Measurements from ENCODE around the gene MRPL40.
A peak's percentile ranks its signal among the peaks of the same experiment; 100 is the strongest.

Gene MRPL40

DNA sequence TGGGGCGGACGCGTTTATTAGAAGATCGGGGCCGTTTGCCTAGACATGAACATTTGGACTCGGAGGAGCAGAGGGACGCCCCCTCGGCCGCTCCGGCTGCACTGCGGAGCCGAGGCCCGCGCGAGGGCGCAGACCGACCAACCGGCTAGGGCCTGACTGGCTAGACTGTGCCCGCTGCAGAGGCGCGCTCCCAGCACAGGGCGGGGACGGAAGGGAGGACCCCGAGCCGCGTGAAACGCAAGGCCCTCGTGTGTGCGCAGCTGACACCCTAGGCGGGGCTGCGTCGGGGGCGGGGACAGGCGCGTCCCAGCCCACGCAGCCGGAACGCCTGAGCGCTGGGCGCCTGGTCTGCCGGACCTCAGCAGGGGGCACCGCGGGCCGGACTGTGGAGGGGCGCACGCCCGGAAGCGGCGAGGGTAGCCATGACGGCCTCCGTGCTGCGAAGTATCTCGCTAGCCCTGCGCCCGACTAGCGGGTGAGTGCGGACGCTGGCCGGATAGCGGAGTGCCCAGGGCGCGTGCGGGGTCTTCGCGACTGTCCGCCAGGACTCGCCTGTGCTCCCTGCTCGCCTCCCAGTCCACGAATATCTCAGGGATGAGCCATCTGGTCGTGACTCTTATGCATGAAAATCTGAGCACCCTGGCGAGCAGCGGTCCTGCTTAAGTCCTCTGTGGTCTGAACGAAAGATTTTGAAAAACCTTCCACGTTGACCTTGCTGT is at the start of gene MRPL40:
TSS of gene MRPL40 (plus strand) at position 413 of the 719 bp plus-strand sequence. CDS start at position 423, 10 bp downstream.
- DNase-seq, result peak; percentile 95

DNA sequence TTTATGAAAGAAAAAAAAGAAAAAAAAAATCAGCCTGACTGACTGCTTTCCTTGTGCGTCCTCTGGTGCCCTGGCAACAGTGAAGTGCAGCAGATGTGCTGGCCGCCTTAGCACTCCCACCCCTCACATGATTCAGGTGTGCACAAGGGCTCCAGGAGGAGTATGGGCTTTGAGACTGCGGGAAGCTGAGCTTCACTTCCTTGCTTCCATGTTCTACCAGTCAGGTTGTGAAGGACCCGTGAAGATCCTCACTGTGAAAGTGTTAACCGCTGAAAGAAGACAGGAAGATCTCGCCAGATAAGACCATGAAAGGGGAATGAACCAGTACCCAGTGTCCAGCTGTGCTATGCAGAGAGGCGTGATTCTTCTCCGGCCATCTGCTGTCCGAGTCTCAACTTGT is 49.1 kb upstream of the MRPL40 start:
- DNase-seq, result no peak

DNA sequence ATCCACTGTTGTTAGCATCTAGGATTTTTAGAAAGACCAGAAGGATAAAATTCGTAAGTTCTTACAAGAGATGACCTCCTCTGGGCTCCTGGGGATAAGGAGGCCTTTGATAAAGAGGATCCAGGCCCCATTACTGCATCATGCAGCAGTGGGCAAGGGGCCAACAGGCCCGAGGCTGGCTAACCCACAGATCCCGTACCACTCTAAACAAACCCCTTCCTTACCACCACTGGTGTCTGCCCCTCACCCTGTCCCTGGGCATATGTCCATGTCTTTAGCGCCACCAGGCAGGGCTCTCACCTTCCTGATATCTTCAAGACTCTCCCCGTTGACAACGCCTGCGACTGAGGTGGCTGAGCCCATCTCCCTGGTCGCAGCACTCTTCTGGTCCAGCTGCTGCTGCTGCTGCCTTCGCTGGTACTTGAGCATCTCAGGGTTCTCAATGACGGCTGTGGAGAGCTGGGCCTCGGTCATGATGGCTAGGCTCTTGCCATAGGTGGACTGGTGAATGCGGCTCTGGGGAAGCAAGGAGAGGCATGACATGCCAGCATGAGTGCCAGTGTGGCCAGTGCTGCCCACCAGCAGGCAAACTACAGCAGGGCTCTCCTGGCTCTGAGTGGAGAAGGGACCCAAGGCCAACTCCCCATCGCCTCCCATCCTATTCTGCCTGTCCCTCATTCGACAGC is 47.0 kb upstream of the MRPL40 start:
- DNase-seq, result no peak

DNA sequence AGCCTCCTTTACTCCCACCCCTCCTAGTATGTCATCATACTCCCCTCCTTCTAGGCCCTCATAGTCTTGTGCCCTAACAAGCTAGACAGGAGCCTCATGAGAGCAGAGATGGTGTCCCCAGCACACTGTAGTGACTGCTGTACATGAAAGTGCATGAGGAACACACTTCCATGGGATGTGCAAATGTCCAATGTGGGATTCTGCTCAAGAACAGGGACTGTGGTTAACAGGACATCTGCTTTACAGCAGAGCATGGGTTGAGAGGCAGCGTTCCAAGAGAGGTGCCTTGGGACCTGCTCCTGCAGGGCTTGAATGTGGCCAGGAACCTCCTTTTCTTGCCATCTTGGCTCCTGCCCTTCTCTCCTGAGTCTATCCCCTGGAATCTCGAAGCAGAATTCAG is 46.1 kb upstream of the MRPL40 start:
- DNase-seq, result no peak

DNA sequence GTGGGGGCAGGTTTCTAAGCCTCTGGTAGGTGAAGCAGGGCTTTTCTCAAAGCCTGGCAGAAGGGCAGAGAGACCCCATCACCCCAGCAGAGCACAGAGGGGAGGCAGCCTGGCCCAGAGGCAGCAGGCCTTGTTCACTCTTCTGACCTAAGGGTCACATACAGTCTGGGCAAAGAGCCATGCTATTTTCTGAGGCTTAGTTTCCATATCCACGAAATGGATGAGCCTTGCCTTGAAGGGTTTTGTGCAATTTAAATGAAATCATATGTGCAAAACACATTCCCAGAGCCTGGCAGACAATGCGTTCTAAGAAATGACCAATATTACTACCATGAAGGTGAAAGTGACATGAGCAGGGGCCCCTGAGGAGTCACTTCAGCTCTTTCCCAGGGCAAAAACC is 45.3 kb upstream of the MRPL40 start:
- no peak for DNase-seq

DNA sequence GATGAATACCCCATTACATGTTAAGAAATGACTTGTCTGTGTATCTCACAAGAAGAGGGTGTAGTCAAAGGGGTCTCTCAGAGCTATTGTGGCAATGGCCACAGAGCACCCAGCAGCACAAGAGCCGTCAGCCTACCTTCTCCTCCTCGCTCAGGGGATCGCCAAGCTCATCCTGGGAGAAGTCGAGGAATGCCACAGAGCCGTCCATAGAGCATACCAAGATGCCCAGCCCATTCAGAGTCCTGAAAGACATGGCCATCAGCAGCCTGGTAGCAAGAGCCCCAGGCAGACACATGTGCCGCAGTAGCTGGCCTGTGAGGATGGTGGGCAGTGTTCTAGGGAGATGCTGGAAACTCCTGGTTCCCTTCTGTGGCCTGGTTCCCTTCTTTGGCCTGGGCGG is 44.8 kb upstream of the MRPL40 start:
- no peak for DNase-seq

DNA sequence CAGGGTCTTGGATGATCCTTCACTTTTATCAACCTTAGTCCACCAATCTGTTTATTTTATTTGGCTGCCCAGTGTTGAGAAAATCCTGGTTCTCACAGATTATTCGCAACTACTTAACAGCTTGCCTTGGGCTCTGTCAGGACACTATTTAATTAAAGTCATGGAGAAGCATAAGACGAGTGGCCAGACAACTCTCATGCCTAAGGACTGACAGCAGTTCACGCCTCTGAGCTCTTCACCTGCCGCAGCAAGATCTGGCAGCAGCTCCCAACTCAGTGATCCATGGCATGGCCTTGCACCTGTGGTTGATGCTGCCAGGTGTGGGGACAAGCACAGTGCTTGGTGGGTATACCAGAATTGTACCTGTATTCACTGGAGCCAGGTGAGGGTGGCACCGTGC is 38.6 kb upstream of the MRPL40 start:
- DNase-seq, result no peak

DNA sequence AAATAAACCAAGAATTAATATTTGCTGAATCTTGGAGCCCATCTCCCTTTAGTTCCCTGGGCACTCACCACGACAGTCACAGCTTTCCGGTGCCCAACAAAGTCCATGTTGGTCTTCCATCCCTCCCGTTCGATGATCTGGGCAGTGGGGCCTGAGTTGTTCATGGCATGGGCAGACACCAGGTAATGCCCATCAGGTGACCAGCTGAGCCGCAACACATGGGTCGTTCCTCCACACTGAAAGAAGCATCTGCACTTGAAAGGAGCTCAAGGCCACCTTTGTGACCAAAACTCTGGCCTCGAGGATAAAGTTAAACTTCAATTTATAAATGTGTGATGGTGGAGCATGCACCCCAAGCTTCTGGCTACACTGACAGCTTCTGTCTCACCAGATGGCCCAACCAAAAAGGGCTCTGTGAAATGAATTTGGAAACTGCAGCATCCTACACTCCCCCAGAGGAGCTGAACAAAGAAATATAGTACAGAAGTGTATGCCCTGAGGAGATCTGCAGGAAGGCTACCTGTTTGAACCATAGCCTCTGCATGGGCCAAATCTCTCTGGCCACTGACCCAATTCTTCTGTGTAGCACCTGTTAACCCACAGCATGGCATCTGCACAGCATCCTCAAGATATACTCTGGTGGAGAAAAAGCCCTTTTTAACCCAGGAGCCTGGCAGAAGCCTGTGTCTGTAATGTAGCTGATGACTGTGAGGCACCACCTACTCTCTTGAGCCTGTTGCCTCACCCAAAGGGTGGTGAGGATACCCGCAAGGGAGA is 37.9 kb upstream of the MRPL40 start:
- DNase-seq, result no peak

DNA sequence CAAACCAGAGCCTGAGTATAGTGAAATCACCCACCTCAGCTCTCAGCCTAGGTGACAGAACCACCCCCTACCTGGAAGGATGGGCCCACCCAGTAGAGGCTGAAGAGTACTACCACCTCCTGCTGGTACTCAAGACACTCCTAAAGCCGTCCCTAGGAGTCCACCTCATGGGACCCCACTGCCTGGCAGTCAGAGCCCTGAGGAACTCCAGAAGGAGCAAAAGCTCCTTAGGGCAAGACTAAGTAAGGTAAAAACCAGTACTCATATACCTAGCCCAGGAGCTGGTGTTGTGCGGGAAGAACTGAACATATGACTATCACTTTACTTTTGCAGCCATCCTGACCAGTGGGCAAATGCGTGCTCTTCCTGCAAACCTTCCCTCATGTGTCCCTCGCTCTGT is 37.1 kb upstream of the MRPL40 start:
- DNase-seq, result no peak

DNA sequence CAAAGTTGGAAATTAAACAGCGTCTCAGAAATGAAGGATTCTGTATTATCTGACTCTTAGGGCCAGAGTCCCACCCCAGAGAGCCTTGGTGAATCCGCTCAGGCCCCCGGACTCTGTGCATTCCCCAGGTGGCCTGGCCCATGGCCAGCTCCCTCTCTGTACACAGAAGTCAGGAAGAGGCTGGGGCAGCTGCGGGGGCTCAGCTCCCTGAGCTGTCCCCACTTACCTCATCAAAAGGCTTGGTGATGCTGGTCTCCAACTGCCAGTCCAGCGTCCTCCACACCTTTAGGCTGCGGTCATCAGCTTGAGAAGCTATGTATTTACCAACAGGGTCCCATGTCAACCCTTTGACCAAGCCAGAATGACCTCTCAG is 35.8 kb upstream of the MRPL40 start:
- no peak for DNase-seq

DNA sequence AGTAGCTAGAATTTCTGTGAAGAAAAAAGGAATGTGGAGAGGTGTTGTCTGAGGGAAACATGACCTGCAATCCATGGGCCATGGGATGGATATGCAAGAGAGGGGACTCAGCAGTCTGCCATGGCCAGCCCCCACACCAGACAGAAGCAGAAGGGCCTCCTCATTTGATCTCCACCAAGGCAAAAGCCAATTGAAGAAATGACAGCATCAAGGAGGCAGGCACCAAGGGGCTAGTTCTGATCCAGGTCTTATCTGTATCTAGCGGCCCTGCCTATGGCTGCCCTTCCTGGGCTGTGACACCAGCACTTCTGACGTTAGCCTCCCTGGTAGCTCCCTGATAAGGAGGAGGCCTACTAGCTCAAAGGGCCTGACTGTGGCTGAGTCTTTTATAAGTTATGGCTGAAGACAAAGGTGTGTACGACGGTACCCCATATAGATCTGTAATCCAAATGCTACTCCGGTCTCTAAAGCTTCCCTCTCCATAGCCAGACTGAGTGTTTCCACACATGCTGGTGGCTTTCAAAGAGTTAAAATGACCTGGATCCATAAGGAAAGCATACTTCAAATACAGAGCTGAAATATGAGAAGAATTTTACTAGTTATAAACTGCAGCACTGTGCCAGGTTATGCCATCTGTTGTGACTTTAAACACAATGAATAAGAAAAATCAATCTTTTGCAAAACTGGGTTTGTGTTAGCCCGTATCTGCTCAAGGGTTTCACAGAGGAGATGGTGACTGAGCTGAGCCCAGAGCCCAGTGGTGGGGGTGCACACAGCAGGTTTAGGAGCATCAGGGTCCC is 35.2 kb upstream of the MRPL40 start:
- DNase-seq, result no peak

DNA sequence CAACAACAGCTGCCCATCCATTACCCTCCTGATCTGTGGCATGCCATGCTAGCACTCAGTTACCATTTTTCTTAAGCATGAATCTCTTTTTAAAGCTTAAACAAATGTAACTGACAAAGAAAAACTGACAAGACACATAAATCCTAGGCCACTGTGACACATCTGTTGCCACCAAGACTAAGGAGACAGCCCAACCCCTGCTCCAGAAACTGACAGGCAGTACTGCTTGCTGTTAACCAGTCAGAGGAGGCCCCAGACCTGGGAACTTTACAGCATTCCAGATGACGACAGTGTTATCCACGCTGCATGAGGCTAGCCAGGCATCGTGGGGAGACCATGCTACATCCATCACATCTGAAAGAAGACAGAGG is 34.6 kb upstream of the MRPL40 start:
- DNase-seq, result no peak

DNA sequence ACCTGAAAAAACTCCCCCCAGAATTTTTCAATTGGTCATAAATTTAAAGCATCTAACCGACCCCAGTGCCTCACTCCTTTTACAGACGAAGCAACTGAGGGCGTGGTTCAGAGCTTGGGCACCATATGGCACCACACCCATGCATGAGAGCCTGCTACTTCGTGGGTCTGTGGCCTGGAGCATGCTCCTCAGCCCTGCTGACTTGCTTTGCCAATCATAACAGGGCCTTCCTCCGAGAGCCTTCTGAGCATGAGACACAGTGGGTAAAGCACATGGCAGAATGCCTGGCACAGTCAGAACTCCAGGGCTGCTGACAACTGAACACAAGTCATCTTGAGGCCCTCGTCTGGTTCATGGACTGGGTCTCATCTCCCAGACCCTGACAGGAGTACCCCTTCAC is 34.1 kb upstream of the MRPL40 start:
- DNase-seq, result no peak

DNA sequence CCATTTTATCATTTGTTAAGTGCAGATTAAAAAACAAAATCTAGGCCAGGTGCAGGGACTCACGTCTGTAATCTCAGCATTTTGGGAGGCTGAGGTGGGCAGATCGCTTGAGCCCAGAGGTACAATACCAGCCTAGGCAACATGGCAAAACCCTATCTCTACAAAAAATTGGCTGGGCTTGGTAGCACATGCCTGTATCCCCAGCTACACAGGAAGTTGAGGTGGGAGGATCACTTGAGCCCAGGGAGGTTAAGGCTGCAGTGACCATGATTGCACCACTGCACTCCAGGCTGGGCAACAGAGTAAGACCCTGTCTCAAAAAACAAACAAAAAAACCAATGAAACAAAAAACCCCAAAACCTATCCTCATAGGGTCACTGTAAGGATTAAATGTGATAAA is 33.7 kb upstream of the MRPL40 start:
- no peak for DNase-seq

DNA sequence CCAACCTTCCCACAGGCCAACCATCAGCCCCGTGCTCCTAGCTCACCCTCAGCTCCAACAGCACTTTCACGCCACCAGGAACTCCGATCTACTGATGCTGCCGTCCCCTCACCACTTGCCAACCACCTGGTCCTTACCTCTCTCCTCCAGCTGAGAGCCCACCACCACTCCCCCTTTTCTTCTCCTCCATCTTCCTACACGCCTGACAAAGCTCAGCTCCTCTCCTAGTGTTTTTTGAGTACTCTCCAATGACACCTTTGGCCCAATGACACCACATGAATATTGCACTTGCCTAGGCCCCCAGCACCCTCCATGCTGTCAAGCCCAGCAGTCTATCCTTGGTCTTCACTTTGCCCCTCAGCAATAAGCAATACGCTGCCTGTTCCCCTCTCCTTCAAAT is 31.5 kb upstream of the MRPL40 start:
- DNase-seq, result no peak

DNA sequence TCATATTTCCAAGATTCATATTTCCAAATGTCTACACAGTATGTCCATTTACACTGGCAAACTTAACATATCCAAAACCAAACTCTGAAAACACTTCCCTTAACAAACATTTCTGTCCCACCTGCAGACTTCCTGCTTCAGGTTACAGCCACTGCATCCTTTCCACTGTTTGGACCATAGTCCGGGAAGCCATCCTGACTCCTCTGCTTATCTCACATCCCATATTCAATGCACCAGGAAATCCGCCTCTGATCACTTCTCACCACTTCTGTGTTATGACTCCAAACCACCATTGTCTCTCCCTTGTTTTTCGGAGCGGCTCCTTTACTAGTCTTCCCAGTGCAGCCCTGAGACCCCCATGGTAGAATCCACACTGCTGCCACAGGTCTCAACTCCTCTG is 30.9 kb upstream of the MRPL40 start:
- no peak for DNase-seq

DNA sequence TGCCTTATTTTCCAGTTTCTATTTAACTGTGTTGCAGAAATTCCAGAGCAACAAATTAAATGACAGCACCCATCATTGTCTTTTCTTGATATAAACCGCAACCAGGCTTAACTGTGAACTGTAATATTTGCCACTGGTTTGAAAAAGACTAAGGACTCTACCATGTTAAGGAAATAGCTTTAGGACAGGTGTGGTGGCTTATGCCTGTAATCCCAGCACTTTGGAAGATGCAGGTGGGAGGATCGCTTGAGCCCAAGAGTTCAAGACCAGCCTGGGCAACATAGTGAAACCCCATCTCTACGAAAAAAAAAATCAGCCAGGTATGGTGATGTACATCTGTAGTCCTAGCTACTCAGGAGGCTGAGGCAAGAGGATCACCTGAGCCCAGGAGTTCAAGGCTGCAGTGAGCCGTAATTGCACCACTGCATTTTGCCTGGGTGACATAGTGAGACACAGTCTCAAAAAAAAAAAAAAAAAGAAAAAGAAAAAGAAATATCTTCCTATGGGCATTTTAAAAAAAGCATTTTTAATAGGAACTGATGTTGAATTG is 29.6 kb upstream of the MRPL40 start:
- DNase-seq, result no peak

DNA sequence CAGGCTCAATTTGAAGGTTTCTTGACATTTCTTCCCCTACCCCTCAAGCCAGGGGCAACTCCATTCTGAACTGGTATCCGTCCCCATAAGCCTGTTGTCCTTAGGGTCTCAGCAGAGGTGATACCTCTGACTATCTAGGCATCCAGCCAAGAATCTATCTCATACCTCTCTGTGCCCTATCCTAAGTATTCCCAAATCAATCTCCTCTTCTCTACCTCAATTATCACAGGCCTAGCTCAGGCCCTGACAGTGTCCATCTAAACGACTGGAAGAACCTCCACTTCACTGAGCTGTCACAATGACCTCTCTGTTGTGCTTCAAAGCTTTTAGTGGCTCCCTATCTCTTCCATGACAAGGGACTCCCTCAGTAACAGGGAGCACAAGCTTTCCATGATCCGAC is 27.7 kb upstream of the MRPL40 start:
- no peak for DNase-seq

DNA sequence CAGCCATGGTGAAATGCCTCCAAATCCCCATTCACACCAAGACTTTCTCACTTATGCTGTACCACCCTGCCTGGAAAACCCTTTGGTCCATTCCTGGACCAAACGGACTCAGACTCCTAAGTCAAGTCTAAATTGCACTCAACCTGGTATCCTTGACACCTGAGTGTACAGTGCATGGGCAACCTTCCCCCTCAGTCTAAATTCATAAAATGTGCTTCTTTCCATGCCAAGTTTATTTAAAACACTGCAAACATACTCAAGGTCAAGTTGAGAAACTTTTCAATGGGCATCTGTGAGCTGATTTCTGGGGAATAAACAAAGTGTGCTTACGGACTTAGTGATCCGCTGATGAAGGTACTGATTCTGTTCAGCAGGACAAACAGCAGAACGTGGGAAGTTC is 27.2 kb upstream of the MRPL40 start:
- no peak for DNase-seq

DNA sequence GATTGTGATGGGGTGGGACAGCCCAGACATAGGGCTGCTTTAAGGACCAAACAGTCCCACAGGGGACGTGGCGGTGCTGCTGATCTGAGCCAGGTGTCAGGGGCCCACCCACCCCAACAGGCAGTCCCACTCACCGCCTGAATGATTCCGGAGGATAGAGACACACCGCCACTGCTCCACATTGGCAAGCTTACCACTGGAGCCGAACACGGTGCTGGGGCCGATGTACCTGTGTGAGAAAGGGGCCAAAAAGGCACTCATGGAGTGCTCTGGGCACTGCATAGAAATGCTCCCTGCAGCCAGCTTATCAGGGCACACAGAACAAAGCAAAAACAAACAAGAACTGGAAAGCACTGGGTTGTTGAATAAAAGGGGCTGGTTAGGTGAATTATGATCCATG is 26.7 kb upstream of the MRPL40 start:
- DNase-seq, result no peak

DNA sequence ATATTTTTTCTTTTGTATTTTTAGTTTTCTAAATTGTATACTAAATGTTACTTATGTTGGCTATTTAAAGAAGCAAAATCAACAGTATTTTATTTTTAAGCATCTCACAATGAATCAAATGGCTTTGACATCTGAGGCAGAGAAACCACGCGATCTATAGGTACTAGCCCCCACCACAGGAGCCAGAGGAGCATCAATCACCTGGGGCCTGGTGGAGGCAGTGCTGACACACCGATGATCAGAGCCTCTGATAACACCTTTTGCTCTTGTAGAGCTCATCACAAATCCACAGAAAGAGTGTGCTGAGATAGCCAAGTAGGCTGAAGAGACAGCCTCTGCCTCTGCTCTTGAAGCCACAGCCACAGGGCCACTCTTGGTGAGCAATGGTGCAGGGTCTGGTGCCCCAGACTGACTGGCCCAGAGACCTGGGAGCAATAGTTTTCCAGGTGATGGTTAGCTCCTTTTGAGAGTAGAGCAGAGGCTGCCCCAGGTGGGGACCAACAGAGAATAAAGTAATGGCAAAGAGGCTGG is 26.0 kb upstream of the MRPL40 start:
- DNase-seq, result no peak

DNA sequence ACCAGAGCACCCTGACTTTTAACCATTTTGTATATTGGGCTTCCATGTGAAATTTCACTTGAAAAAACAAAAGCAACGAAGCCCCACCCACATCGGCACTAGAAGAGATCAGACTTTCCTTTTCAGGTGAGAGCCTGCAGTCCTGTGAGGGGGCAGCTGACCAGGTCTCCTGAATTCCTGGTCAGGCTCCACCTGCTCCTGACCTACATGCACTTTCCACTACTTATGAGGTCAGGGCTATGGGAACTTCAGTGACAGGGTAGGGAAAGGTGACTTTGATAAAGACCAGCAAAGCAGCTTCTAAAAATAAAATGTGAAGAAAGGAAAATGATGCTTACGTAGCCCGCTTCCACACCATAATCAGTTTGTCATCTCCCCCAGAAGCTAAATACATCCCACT is 25.5 kb upstream of the MRPL40 start:
- DNase-seq, result no peak

All from stimulated activated CD4-positive, alpha-beta T cell treated with anti-CD3 and anti-CD28 coated beads, Interleukin-15, amount 100 ng/mL, for 24 hours (primary cell).